GM21526 (cell line): ENCODE measurements around the gene JMJD4.

Experiments used
- ATAC-seq: cut with Tn5 transposase; IDR thresholded peaks from one replicate; pipeline ENCODE4 v1.9.1; 2021; ENCODE audit warnings: moderate library complexity; ENCODE audit not compliant: unreplicated experiment, low FRiP score

Gene JMJD4

GRCh38 chr1:227769047-227769935 is 34.2 kb upstream of the JMJD4 start:
- no peak for ATAC-seq

DNA sequence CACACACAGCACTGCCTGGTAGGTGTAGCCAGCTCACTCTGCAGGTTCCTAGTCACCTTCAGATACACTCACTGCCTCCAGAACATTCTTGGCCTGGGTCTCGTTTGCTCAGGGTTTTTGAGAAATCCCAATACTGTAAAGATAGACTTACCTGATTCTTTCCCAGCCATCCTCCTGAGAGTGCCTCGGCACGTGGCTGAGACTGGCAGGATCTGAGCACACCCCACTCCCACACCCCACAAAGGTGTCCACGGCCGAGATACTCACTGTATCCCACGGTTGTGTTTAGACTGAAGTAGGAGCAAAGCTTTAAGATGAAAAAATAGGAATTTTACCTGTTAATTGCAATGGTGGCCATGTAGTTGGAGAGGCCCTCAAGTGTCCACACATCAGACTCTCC is 33.5 kb upstream of the JMJD4 start:
- ATAC-seq = no peak

GRCh38 chr1:227768125-227768439 is 33.0 kb upstream of the JMJD4 start:
- no peak for ATAC-seq

DNA sequence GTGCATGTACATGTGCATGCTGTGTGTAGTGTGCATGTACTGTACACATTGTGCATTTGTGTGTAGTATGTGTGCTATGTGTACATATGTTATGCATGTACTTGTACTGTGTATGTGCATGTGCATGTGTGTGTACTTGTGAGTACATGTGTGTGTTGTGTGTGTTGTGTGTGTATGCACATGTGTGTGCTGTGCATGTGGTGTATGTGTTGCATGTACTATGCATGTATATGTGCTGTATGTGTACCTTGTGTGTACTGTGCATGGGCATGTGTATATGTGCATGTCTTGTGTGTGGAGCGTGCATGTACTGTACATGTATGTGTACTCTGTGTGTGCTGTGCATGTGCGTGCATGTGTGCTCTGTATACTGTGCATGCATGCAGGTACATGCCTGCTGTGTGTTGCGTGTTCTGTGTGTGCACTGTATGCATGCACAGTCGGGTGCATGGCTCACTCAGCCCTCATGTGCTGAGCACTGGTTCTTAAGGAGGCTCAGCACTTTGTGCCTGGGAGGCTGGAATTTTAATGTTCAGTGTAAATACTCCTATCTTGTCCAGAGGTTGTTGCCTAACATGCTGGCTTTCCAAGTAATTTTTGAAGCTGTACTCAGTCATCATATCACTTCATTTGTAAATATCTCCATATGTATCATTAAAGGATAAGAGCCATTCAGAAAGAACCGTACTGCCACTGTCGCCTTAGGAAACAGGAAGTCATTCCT is 32.5 kb upstream of the JMJD4 start:
- ATAC-seq = no peak

GRCh38 chr1:227766653-227767277 is 31.7 kb upstream of the JMJD4 start:
- ATAC-seq = no peak

DNA sequence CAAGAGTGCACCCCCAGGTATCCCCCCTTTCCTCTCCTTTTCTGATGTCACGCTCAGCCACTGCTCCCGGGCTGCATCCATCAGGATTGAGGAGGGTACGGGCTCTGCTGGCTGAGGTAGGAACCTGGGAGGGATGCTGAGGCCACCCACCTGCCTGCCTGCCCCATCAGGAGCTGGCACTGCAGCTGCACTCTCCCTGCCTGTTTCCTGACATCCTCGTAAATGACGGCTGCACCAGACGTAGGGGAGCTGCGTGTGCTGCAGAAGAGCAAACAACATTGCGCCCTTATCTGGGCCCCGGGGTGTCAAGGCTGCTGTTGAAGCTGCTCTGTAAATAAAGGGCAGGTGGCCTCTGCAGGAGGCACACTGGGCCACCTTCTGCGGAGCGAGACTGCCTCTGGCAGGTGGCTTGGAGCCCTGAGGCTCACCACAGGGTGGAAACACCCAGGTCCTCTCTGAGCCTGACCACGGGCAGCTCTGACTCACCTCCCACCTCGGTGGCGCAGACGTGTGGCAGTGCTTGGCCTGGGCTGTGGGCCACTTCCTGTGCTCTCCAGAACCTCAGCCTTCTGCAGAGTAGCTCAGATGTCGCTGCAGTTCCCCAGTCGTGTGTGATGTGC is 31.0 kb upstream of the JMJD4 start:
- no peak for ATAC-seq

- no peak for ATAC-seq
Observed at GRCh38 chr1:227765261-227766014, 30.3 kb upstream of the JMJD4 start.

- ATAC-seq = no peak
Observed at GRCh38 chr1:227764019-227764391, 28.9 kb upstream of the JMJD4 start.

DNA sequence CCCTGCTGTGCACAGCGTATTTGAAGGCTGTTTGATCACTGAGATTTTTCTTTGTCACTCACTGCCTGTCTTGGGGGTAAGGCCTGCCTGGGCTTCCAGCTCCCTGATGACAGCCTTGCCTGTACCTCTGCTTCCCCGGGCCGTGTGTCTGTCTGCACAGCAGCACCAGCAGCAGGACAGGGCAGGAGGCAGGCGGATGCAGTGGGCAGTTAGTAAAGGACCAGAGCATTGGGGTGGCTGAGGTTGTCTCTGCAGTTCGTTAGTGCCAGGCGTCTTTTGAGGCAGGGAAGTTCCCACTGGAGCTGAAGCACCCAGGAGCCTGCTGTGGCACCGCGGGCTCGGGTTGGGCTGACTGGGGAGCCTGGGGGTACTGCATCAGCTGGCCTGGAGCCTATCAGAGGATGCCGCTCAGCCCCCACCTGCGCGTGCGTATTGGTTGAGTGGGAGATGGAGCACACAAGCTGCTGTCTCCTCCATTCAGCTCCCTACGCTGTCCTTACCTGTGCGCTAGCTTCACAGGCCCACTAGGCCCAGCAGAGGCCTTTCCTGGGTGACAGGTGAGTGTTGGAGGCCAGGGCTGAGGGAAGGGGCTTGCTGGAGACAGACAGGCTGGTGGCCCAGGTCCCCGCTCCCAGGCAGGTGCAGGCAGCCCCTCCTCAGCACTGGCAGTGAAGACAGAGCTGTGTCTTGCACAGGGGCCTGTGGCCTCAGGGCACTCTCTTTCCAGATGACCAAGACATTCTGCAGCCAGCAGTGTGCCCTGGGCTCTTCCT is 28.3 kb upstream of the JMJD4 start:
- ATAC-seq = no peak

DNA sequence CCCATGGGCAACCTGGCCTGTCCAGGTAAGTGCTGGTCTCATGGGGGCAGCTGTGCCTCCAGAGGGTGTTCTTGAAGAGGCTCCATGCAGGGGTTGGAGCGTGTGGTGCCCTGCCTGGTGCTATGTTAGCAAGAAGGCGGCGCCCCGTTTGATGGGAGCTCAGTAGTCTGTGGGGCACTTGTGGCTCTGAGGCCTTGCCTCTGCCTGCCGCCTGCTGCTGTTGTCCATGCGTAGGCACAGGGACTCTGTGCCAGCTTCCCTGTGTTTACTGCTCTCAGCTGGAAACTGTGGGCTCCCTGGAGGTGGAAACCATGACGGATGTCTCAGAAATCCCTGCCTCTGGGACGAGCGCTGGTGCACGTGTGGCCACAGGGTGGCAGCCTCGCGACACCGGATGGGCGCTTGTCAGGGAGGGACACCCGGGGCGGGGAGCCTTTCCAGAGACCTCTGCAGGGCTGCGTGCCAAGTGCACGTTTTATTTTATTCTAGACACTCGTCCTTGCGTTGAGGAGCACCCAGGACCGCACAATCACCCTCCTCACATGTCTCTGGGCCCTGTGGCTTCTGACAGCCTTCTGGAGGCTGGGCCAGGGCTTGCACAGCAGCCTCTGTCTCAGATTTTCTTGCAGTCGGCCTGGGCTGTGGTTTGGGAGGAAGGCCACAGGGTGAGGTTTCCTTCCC is 27.3 kb upstream of the JMJD4 start:
- peak; percentile 82 for ATAC-seq

DNA sequence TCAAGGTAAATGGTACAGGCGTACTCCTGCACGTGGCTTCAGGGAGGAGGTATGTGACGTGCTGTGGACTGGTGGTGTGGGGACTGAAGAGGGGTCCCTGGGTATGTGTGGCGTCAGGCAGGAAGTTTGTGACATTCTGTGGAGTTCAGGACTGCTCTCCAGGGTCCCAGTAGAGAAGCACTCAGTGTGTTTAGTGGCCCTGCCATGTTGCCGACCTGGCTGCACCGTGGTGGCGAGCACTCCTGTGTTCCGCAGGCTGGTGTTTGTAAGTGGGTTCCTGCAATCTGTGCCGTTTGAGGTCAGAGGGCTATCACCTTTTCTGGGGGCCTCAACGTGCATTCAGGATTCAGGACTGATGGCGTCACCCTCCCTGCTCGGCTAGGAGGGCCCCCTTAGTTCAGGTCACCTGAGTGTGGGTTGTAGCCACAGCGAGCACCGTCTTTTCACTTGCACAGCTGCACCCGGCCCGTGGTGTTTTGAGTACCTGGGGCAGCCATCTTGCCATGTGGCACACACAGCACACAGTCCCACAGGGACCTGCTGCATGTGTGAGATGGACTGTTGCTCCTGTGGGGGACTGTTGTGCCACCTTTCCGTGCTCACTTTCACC is 26.6 kb upstream of the JMJD4 start:
- no peak for ATAC-seq

GRCh38 chr1:227760377-227760776 is 25.3 kb upstream of the JMJD4 start:
- no peak for ATAC-seq

DNA sequence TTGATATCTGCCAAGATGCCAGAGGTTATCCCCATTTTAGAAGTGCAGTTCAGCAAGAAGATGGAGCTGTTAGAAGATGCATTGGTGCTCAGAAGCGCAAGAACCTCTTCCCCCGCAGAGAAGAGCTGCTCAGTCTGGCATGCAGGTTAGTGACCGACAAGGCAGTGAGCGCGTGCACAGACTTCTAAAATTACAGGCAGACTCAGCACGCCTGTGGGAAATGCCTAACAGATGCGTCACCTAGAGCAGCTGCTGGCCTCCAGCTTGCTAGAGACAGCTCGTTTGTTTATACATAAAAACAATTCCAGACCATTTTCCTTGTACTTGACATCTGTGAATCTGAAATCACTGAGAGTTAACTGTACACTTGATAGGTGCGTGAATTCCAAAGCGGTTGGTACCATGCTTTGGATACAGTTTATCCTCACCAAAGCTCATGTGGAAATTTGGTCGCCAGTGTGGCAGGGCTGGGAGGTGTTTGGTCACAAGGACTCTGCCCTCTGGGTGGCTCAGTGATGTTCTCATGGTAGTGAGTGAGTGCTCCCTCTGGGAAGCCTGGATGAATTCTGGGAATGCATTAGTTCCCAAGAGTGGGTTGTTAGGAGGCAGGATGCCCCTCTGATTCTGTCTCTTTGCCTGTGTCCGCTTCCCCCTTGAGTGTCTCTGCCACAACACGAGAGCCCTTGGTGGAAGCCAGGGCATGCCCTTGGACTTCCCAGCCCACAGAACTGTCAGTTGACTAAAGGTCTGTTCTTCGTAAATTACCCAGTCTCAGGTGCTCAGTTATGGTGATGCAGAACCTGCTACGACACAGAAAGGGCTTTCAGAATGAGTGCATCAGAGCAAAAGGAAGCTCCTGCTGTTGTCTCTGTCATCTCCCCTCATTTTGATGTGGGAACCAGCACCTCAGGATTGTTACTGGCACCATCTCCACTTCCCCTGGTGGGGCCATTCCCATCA is 24.5 kb upstream of the JMJD4 start:
- no peak for ATAC-seq

GRCh38 chr1:227758366-227758765 is 23.3 kb upstream of the JMJD4 start:
- peak; percentile 61 for ATAC-seq

- no peak for ATAC-seq
Observed at GRCh38 chr1:227757781-227758180, 22.7 kb upstream of the JMJD4 start.

GRCh38 chr1:227756172-227756959 is 21.3 kb upstream of the JMJD4 start:
- no peak for ATAC-seq

- no peak for ATAC-seq
Observed at GRCh38 chr1:227754958-227755357, 19.9 kb upstream of the JMJD4 start.
